Small intestine (tissue), 7 donors: ENCODE measurements around the gene ZNRF3. TPM values are rescaled to one million over a fixed set of nuclear protein-coding genes. Genes with fewer than 3 reads are reported as not detected.
A peak's percentile ranks its signal among the peaks of the same experiment; 100 is the strongest.

Experiments
- DNase-seq, 2 donors: peaks; one replicate each; pipeline versions ENCODE4 v3.0.0 to v3.0.0-alpha.2; 2013
- FAIRE-seq: peaks from 2 replicates; lab custom pipeline; 2012; peaks lifted over from hg19 to GRCh38; lab: Jason Lieb, UNC
- H3K27ac ChIP-seq, 3 donors: one replicate each; pipeline ENCODE4 v1.5.1; 2013; ENCODE audit warnings: low read length in 2 of 3, mild to moderate bottlenecking in 2 of 3, control low read depth in 1 of 3, inconsistent platforms in 1 of 3, low read depth in 1 of 3, moderate library complexity in 1 of 3
- H3K27me3 ChIP-seq, 3 donors: one replicate each; pipeline ENCODE4 v1.6.1; 2013; ENCODE audit warnings: low read length in 3 of 3, inconsistent platforms in 1 of 3; ENCODE audit not compliant: control insufficient read depth in 3 of 3, insufficient read depth in 3 of 3
- H3K36me3 ChIP-seq, 3 donors: one replicate each; pipeline ENCODE4 v1.6.1; 2013; ENCODE audit warnings: low read length in 3 of 3, inconsistent platforms in 1 of 3, low read depth in 1 of 3, mild to moderate bottlenecking in 1 of 3, moderate library complexity in 1 of 3; ENCODE audit not compliant: control insufficient read depth in 3 of 3, insufficient read depth in 2 of 3
- H3K4me1 ChIP-seq, 3 donors: one replicate each; pipeline ENCODE4 v1.6.1; 2013; ENCODE audit warnings: low read length in 2 of 3, inconsistent platforms in 1 of 3, low read depth in 1 of 3, mild to moderate bottlenecking in 1 of 3, moderate library complexity in 1 of 3; ENCODE audit not compliant: control insufficient read depth in 3 of 3, insufficient read depth in 2 of 3
- H3K4me3 ChIP-seq, 3 donors: one replicate each; pipeline ENCODE4 v1.5.1; 2013; ENCODE audit warnings: low read length in 3 of 3, control low read depth in 1 of 3, inconsistent platforms in 1 of 3, low read depth in 1 of 3, mild to moderate bottlenecking in 1 of 3, moderate library complexity in 1 of 3
- H3K9me3 ChIP-seq, 2 donors: one replicate each; pipeline ENCODE4 v1.6.1; 2013; ENCODE audit warnings: low read depth in 1 of 2, low read length in 1 of 2; ENCODE audit not compliant: control insufficient read depth in 2 of 2, insufficient read depth in 1 of 2
- WGBS, 3 donors: extraction: QIAGEN DNeasy Blood & Tissue Kit; methylation state at CpG; one replicate each; pipeline ENCODE4 v1.1.7; 2013; 5-methylcytosine and 5-hydroxymethylcytosine counted together
- polyA plus RNA-seq, 4 donors: library from polyadenylated mRNA; stranded (reverse) in 3 of 4; unstranded in 1 of 4; fragments of 200-250 nt in 3 of 4; fragments of 120-200 nt in 1 of 4; gene quantifications; one replicate each; pipeline versions ENCODE4 v1.2.1 to v1.2.3, GENCODE V29; 2013
- donor health status: healthy with polysubstance abuse.
- donor health status: control.
- donor health status: control.
- donor health status: Bipolar disorder and iron deficiency.
- donor health status: healthy.

The ZNRF3 gene
- polyA plus RNA-seq, 4 donors: 0.22 to 9.1 (median 4.2) TPM

DNA sequence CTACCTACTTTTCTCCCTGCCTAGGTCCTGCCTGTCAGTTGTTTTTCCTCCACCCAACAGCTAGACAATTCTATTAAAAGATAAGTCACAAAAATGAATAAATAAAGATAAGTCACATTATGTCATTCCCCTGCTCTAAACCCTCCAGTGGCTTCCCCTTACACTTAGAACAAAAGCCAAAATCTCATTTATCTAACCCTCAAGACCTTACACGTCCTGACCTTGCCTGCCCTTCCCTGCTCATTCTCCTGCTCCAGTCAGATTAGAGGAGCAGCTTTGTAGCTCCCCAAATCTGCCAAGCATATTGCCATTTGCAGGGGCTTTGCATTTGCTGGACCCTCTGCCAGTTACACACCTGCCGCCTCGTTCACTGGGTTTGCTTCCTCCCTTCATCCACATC lies 206.1 kb downstream of the ZNRF3 start:
- WGBS, 3 donors: 50 to 65% (median 60%) methylated on average over 3 of the region's 3 CpGs
- H3K4me1 ChIP-seq: peaks cover 0 to 8% (median 3%) of the 10 kb centered on the region in 3 donors
- no peaks in the 10 kb centered on the region for H3K27me3 ChIP-seq
- peaks cover 0 to 6% (median 0%) of the 10 kb centered on the region in 3 donors for H3K36me3 ChIP-seq
- no peak for DNase-seq
- no peak overlapping the region for H3K4me3 ChIP-seq
- H3K9me3 ChIP-seq: no peaks in the 10 kb centered on the region
- H3K27ac ChIP-seq: no peak overlapping the region
- no peak for FAIRE-seq

DNA sequence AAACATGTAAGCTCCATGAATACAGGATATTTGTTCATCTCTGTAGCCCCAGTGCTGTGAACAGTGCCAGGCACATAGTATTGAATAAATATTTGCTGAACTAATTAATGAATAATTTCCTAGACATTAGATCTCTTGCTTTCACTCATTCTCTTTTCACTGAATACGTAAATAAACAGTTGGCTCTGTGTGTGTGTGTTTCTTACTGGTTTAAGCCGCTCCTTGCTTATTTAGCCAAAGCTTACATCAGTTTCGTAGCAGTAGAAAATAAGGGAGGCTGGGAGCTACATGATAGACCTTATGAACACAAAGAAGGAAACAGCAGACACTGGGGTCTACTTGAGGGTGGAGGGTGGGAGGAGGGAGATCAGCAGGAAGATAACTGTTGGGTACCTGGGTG lies 206.7 kb downstream of the ZNRF3 start:
- DNase-seq (no peak), FAIRE-seq (no peak)
- H3K4me1 ChIP-seq: peaks cover 0 to 8% (median 3%) of the 10 kb centered on the region in 3 donors
- no peak overlapping the region for H3K27ac ChIP-seq
- peaks cover 0 to 11% (median 0%) of the 10 kb centered on the region in 3 donors for H3K36me3 ChIP-seq
- WGBS, 3 donors: 73 to 88% (median 79%) methylated on average over 3 of the region's 3 CpGs
- H3K9me3 ChIP-seq: no peaks in the 10 kb centered on the region
- H3K4me3 ChIP-seq: no peak overlapping the region
- H3K27me3 ChIP-seq: no peaks in the 10 kb centered on the region

DNA sequence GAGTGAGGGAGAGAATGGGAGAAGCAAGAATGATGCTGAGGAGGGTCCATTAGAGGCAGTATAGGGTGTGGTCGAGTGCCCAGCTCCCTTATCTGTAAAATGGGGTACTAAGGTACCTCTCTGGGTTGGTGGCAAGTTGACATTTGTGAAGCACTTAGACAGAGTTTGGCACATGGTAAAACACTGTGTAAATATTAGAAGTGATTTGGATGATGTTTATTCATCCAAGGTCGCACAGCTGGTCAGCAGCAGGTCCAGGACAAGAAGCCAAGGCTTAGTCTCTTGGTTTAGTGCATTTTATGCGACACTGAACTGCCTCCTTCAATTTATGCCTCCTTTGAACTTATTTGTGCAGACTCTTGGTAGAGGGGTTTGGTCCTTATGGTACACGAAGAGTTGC lies 208.9 kb downstream of the ZNRF3 start:
- no peaks in the 10 kb centered on the region for H3K9me3 ChIP-seq
- H3K4me1 ChIP-seq: peaks cover 2 to 17% (median 6%) of the 10 kb centered on the region in 3 donors
- H3K4me3 ChIP-seq: no peak overlapping the region
- 59 to 71% (median 66%) methylated on average over 4 of the region's 4 CpGs for WGBS, 3 donors
- peaks cover 0 to 11% (median 0%) of the 10 kb centered on the region in 3 donors for H3K36me3 ChIP-seq
- FAIRE-seq (no peak), DNase-seq (no peak)
- H3K27ac ChIP-seq: peak overlapping the region in 1 of 3 donors; percentile 3
- H3K27me3 ChIP-seq: no peaks in the 10 kb centered on the region

DNA sequence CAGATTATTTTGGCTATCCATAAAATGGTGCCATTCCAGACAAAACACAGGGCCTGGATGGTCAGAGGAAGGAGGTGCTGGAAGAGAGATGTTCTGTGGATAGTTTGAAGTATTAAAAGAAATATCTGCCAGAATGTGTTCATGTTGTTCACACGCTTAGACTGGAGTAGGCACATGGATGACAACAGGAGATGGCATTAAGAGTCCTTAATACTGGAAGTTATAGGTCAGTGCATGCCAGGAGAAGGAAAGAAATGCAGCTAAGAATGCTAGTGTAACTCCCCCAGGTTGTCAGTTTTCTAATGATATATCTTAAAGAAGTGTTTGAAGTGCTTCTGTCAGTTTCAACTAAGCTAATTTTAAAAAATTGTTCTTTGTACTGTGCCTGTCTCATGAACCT lies 209.7 kb downstream of the ZNRF3 start:
- Histone ChIP-seq H3K9me3 (no peaks in the 10 kb centered on the region), H3K4me1 (peaks cover 2 to 20% (median 6%) of the 10 kb centered on the region in 3 donors), H3K4me3 (no peak overlapping the region), H3K36me3 (peaks cover 0 to 15% (median 0%) of the 10 kb centered on the region in 3 donors), H3K27ac (peak overlapping the region in 1 of 3 donors; percentile 20), H3K27me3 (no peaks in the 10 kb centered on the region)
- 88 to 100% (median 96%) methylated on average over 1 of the region's 1 CpG for WGBS, 3 donors
- FAIRE-seq: no peak
- no peak for DNase-seq

DNA sequence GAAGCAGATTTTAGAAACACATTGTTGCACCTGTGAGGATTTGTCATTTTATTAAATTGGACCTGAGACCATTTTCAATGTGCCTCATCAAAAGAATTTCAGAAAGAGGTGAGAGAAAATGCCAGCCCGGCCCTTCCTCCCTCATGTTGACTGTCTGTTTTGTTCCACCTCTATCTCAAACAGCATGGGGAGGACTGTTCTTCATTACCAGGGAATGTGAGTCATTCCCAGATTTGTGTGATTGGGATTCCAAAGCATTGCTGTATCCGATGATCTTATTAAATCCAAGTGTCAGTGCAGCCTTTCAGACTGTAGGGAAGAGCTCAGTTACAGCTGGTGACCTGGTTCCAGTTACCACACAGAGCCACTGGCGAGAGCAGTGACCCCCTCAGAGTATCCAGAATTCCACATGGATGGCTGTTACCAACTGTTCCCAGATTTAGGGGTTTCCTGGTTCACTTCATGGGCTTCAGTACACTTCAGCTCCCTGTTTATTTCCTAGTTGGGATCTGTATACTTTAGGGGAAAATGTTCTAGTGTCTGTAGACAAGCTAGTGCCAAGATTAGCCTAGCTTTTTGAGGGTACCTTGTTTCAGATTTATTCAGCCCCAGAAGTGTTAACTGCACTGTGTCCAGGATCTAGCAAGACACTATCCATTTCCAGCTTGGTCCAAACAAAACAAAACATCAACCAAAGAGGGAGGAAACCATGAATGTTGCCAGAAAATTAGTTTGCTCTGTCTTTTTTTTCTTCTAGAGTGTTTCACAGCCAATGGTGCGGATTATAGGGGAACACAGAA lies 210.3 kb downstream of the ZNRF3 start:
- Histone ChIP-seq H3K36me3 (peaks cover 0 to 14% (median 0%) of the 10 kb centered on the region in 3 donors), H3K9me3 (no peaks in the 10 kb centered on the region), H3K27ac (peak overlapping the region in 2 of 3 donors; percentile 20 to 60), H3K27me3 (no peaks in the 10 kb centered on the region), H3K4me1 (peaks cover 2 to 20% (median 6%) of the 10 kb centered on the region in 3 donors), H3K4me3 (no peak overlapping the region)
- no peak for DNase-seq
- WGBS, 3 donors: 51 to 84% (median 83%) methylated on average over 4 of the region's 4 CpGs
- FAIRE-seq: no peak

DNA sequence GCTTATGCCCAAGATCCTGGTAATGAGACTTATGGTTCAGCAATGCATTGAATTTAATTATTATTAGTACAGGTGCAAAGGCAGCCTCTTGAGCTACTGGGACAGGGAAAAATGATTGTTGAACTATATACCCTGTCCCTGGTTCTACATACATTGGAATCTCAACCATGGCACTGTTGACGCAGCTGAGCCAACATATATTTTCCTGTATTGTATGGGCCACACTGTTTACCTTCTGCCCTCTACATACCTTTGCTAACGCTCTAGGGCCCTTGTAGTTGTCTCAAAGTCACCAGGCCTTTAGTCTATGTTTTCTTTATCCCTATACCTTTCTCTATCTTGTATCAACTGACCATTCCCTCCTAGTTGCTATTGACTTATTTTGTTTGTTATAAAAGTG lies 212.1 kb downstream of the ZNRF3 start:
- WGBS, 3 donors: 67 to 93% (median 84%) methylated on average over 2 of the region's 2 CpGs
- Histone ChIP-seq H3K27me3 (no peaks in the 10 kb centered on the region), H3K4me3 (no peak overlapping the region), H3K36me3 (peaks cover 0 to 21% (median 0%) of the 10 kb centered on the region in 3 donors), H3K4me1 (peaks cover 2 to 20% (median 6%) of the 10 kb centered on the region in 3 donors), H3K27ac (no peak overlapping the region), H3K9me3 (no peaks in the 10 kb centered on the region)
- no peak for DNase-seq
- FAIRE-seq: no peak

DNA sequence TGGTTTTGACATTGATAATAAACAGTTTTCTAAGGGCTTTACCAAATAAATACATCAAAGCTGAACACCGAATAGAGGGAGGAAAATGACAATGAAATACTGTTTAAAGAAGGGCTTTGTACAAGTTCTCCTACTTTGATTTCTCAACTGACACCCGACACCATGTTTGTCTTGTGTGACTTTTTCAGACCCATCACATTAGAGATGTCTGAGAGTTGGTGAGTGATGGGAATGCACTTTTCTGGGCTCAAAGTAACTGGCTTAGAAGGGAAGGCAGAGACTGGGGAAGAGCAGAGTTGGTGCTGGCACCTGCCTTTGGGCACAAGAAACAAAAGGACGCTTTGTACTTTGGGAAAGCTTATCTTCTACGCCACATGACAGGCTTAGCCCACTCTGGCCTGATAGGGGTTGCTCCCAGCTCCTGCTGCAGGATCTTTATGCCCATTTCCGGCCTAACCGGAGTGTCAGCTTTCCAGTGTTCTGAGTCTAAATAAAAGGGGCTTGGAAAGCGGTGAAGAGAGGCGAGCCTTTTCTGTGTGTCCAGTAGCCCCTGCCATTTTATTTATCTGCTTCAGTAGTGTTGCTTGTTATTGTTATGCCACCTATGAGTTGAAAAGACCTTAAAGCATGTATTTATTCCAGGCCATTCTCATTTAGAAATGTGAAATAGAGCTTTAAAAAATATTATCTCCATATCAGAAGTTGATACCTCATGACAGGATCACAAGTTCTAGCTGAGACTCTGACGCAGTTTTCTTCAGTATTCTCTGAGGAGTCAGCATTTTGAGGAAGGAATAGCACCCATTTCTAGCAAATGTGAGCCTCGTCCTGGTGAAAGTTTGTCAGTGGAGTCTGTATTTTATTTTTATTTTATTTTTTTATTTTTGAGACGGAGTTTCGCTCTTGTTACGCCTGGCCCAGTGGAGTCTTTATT lies 213.6 kb downstream of the ZNRF3 start:
- Histone ChIP-seq H3K27me3 (no peaks in the 10 kb centered on the region), H3K27ac (peak overlapping the region in 2 of 3 donors; percentile 14 to 54), H3K9me3 (no peaks in the 10 kb centered on the region), H3K36me3 (peaks cover 0 to 21% (median 0%) of the 10 kb centered on the region in 3 donors), H3K4me1 (peaks cover 2 to 20% (median 6%) of the 10 kb centered on the region in 3 donors), H3K4me3 (no peak overlapping the region)
- FAIRE-seq: no peak
- DNase-seq: peak; percentile 31 to 67
- WGBS, 3 donors: 39 to 64% (median 55%) methylated on average over 13 of the region's 13 CpGs

DNA sequence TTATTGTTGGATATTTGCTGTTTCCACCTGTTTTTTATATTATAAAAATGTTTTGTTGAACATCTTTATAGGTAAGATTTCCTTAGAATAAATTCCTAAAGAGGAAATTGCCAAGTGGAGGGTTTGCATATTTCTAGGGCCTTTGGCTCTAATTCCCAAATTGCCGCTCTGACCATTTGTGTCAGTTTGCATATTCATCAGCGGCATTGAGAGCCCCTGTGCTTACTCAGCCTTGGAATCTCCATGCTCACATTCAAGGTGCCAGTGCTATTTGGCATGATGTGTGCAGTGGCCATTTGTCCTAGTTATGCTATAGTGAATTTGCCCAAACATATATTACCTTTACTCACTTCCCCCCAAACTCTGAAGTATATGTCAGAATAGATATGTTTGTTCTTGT lies 214.9 kb downstream of the ZNRF3 start:
- DNase-seq (no peak), FAIRE-seq (no peak)
- Histone ChIP-seq H3K36me3 (peaks cover 0 to 21% (median 0%) of the 10 kb centered on the region in 3 donors), H3K27ac (no peak overlapping the region), H3K27me3 (no peaks in the 10 kb centered on the region), H3K4me3 (no peak overlapping the region), H3K4me1 (peaks cover 2 to 16% (median 2%) of the 10 kb centered on the region in 3 donors), H3K9me3 (no peaks in the 10 kb centered on the region)
- 90 to 95% (median 94%) methylated on average over 2 of the region's 2 CpGs for WGBS, 3 donors
